PC-3 (cell line): Measurements from ENCODE around the gene CYP21A2. TPM values are rescaled to one million over a fixed set of nuclear protein-coding genes. Genes with fewer than 3 reads are reported as not detected.
"Not testable (repeated sequence)": the region's sequence is repeated elsewhere in the genome, so short reads cannot be mapped to it uniquely, and the experiment has no call there.

ENCODE experiments used
- ATAC-seq: fragments of 200-7000 bp; cut with Tn5 transposase; 2 replicates; pipeline ENCODE4 v1.9.1; 2020; ENCODE audit warnings: mild to moderate bottlenecking, moderate library complexity
- BruUV-seq: library from RNA; stranded (reverse); fragments of 400-500 nt; replicated peaks from 2 replicates; lab custom pipeline; 2021; lab: Mats Ljungman, UMichigan
- CTCF ChIA-PET: fragments of 300-600 bp; sonication (Branson Sonifier 250); formaldehyde crosslinking; loops from one replicate; lab custom pipeline; 2022; ENCODE audit warnings: antibody characterized with exemption; lab: Charles Lee
- POLR2A ChIA-PET: fragments of 300-600 bp; sonication (Branson Sonifier 250); formaldehyde crosslinking; loops from one replicate; lab custom pipeline; 2022; ENCODE audit warnings: antibody characterized with exemption; ENCODE audit not compliant: unreplicated experiment; lab: Charles Lee
- DNase-seq: peaks from one replicate; pipeline ENCODE4 v3.0.0-alpha.2; 2015
- H2AFZ ChIP-seq: fragments of 300-600 bp; sonication (generic); 2 replicates; pipeline ENCODE4 v1.6.0; 2016; ENCODE audit warnings: antibody characterized with exemption, low read length
- H3F3A ChIP-seq: fragments of 300-600 bp; sonication (generic); one replicate; pipeline ENCODE4 v1.6.0; 2017; ENCODE audit warnings: antibody characterized with exemption, low read length, control low read depth, mild to moderate bottlenecking; ENCODE audit not compliant: unreplicated experiment
- H3K27ac ChIP-seq: fragments of 300-600 bp; sonication (generic); 2 replicates; pipeline ENCODE4 v1.5.1; 2016; ENCODE audit warnings: mild to moderate bottlenecking, low read length
- H3K27me3 ChIP-seq: fragments of 300-600 bp; sonication (generic); 2 replicates; pipeline ENCODE4 v1.6.1; 2016; ENCODE audit warnings: low read length, mixed read lengths
- H3K36me3 ChIP-seq: fragments of 300-600 bp; sonication (generic); 2 replicates; pipeline ENCODE4 v1.6.1; 2016; ENCODE audit warnings: low read depth, mixed run types, low read length, mixed read lengths
- H3K4me1 ChIP-seq: fragments of 300-600 bp; sonication (generic); 2 replicates; pipeline ENCODE4 v1.5.1; 2016; ENCODE audit warnings: low read length; ENCODE audit not compliant: insufficient read depth
- H3K4me2 ChIP-seq: fragments of 300-600 bp; sonication (generic); 2 replicates; pipeline ENCODE4 v1.6.0; 2016; ENCODE audit warnings: low read length
- H3K4me3 ChIP-seq: fragments of 300-600 bp; sonication (generic); 2 replicates; pipeline ENCODE4 v1.5.1; 2016; ENCODE audit warnings: mild to moderate bottlenecking, low read length, mixed read lengths
- H3K79me2 ChIP-seq: fragments of 300-600 bp; sonication (generic); 2 replicates; pipeline ENCODE4 v1.6.1; 2017; ENCODE audit warnings: low read length, mixed read lengths
- H3K9ac ChIP-seq: fragments of 300-600 bp; sonication (generic); 2 replicates; pipeline ENCODE4 v1.6.0; 2016; ENCODE audit warnings: mild to moderate bottlenecking, low read length
- H3K9me2 ChIP-seq: fragments of 300-600 bp; sonication (generic); replicated peaks from 2 replicates; pipeline ENCODE4 v1.6.1; 2016; ENCODE audit warnings: mixed run types, low read length, mixed read lengths
- H3K9me3 ChIP-seq: fragments of 300-600 bp; sonication (generic); 2 replicates; pipeline ENCODE4 v1.6.1; 2016; ENCODE audit warnings: low read length, mixed read lengths
- H4K20me1 ChIP-seq: fragments of 300-600 bp; sonication (generic); 2 replicates; pipeline ENCODE4 v1.6.1; 2016; ENCODE audit warnings: low read length, mixed read lengths
- CTCF ChIP-seq: fragments of 300-600 bp; sonication (generic); conservative IDR thresholded peaks from 2 replicates; pipeline ENCODE4 v1.5.1; 2017; ENCODE audit warnings: antibody characterized with exemption, low read depth, mild to moderate bottlenecking, low read length
- EZH2 ChIP-seq: fragments of 300-600 bp; sonication (generic); IDR thresholded peaks from one replicate; pipeline ENCODE4 v1.6.1; 2017; ENCODE audit warnings: antibody characterized with exemption, mild to moderate bottlenecking, low read length; ENCODE audit not compliant: unreplicated experiment
- EZH2phosphoT487 ChIP-seq: fragments of 300-600 bp; sonication (generic); IDR thresholded peaks from 2 replicates; pipeline ENCODE4 v1.6.1; 2018; ENCODE audit warnings: mild to moderate bottlenecking, antibody characterized with exemption, low read length, borderline replicate concordance
- intact Hi-C: fragments of 100-400 bp; cut with micrococcal nuclease; formaldehyde crosslinking; loops from 2 replicates; pipeline ENCODE4 v1.9.0; 2023
- total RNA-seq: library from RNA; depleted of rRNA; stranded (reverse); fragments of >200 nt; gene quantifications from 2 replicates; pipeline ENCODE4 v1.2.3, GENCODE V29; 2014

CYP21A2 gene
- total RNA-seq, 1 experiment from 2014 or later, result not detected

- H3K27me3 ChIP-seq, H3K9ac ChIP-seq, BruUV-seq, H3K4me2 ChIP-seq, H3K27ac ChIP-seq, DNase-seq, H3F3A ChIP-seq, POLR2A ChIA-PET, ATAC-seq, intact Hi-C loops, H3K4me3 ChIP-seq, H3K79me2 ChIP-seq, H3K9me3 ChIP-seq, H2AFZ ChIP-seq, CTCF ChIA-PET, H3K9me2 ChIP-seq, H3K36me3 ChIP-seq, H4K20me1 ChIP-seq: not testable (repeated sequence)
- peaks cover 20% of the 10 kb centered on the region for H3K4me1 ChIP-seq
Measured at GRCh38 chr6:32049736-32050135, 11.5 kb downstream of the CYP21A2 start.

- no peak for DNase-seq
- Histone ChIP-seq H3K9me2 (no peaks in the 10 kb centered on the region), H3K9ac (no peak overlapping the region), H2AFZ (no peak overlapping the region), H3K4me3 (no peak overlapping the region), H4K20me1 (no peaks in the 10 kb centered on the region), H3K36me3 (no peaks in the 10 kb centered on the region), H3K27me3 (no peaks in the 10 kb centered on the region), H3K79me2 (no peaks in the 10 kb centered on the region), H3K4me2 (no peak overlapping the region), H3K4me1 (peaks cover 20% of the 10 kb centered on the region), H3K27ac (no peak overlapping the region), H3F3A (no peaks in the 10 kb centered on the region), H3K9me3 (no peaks in the 10 kb centered on the region)
- CTCF ChIA-PET, result no interaction called here
- intact Hi-C loops, result no loop called here
- no peak for ATAC-seq
- no peak for TF ChIP-seq EZH2
- TF ChIP-seq CTCF, result no peak
- no peak for TF ChIP-seq EZH2phosphoT487
- POLR2A ChIA-PET, result no interaction called here
- no TSS peak for BruUV-seq
Measured at GRCh38 chr6:32050562-32050961, 12.3 kb downstream of the CYP21A2 start.

GRCh38 chr6:32052626-32053025 is 14.4 kb downstream of the CYP21A2 start:
- POLR2A ChIA-PET, CTCF ChIA-PET: not testable (repeated sequence)

DNA sequence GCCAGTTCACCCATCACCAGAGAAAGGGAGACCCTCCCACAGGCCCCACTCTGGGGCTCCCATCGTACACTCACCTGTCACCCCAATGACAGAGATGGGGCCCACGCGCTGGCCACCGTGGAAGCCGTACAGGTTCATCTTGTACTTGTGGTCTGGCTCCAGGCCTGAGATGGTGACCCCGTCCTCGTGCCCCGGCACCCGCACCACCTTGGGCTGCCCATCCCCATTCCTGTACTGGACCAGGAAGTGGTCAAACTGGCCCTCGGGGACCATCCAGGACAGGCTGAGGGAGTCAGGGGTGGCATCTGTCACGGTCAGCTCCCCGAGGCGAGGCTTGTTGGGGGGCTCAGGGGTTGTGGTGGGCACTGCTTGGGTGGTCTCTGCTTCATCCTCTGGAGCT is 15.1 kb downstream of the CYP21A2 start:
- H3K79me2 ChIP-seq, H3K9ac ChIP-seq, H3K27me3 ChIP-seq, H3K9me3 ChIP-seq, H3K4me3 ChIP-seq, H3K36me3 ChIP-seq, DNase-seq, BruUV-seq, POLR2A ChIA-PET, H3K4me2 ChIP-seq, H3K9me2 ChIP-seq, ATAC-seq, H4K20me1 ChIP-seq, intact Hi-C loops, H3F3A ChIP-seq, H3K4me1 ChIP-seq, H2AFZ ChIP-seq, H3K27ac ChIP-seq, CTCF ChIA-PET: not testable (repeated sequence)

More at GRCh38 chr6:32052626-32053025, 14.4 kb downstream of the CYP21A2 start:
- H3K9me2 ChIP-seq, H3K4me3 ChIP-seq, H3K79me2 ChIP-seq, H3K4me2 ChIP-seq, intact Hi-C loops, H2AFZ ChIP-seq, H3K36me3 ChIP-seq, H4K20me1 ChIP-seq, DNase-seq, H3K27me3 ChIP-seq, H3K9ac ChIP-seq, BruUV-seq, H3K27ac ChIP-seq, H3K4me1 ChIP-seq, H3F3A ChIP-seq, ATAC-seq, H3K9me3 ChIP-seq: not testable (repeated sequence)

DNA sequence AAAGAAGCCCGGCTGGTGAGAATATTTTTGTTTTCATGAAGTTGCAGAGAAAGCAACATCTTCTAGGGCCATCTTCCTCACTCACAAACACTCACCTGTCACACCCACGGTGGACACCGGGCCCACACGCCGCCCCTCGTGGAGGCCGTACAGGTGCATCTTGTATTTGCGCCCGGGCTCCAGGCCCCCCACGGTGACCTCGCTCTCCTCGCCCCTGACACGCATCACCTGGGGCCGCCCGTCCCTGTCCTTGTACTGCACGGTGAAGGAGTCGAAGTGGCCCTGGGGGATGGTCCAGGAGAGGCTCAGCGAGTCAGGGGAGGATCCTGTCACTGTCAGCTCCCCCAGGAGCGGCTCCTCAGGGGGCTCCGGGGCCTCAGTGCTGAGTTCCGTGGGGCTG is 17.5 kb downstream of the CYP21A2 start:
- H3K9me2 ChIP-seq, POLR2A ChIA-PET, H3K79me2 ChIP-seq, H3K4me2 ChIP-seq, H3K36me3 ChIP-seq, H4K20me1 ChIP-seq, DNase-seq, BruUV-seq, H2AFZ ChIP-seq, H3K4me3 ChIP-seq, H3K4me1 ChIP-seq, ATAC-seq, H3K27me3 ChIP-seq, H3F3A ChIP-seq, H3K27ac ChIP-seq, intact Hi-C loops, H3K9ac ChIP-seq, CTCF ChIA-PET, H3K9me3 ChIP-seq: not testable (repeated sequence)
